Adrenal gland (tissue), 5 donors: ENCODE results near the gene LRRK2.

Experiments
- POLR2A ChIP-seq, 2 donors: fragments of 450-650 bp; IDR thresholded peaks; one replicate each; pipeline ENCODE4 v1.6.1; 2017; ENCODE audit warnings: antibody characterized with exemption in 2 of 2, mild to moderate bottlenecking in 2 of 2, moderate library complexity in 1 of 2
- TF ChIP-seq, protein P1 (sequence below), 6 experiments: fragments of 450-650 bp in 4 of 6; fragments of 200-600 bp in 2 of 6; sonication (generic) in 1 of 6; IDR thresholded peaks; 1 replicate in 5 of 6; 2 replicates in 1 of 6; pipeline versions ENCODE4 v1.5.1 to v1.8.0; 2016 to 2021; ENCODE audit warnings: antibody characterized with exemption in 6 of 6, mild to moderate bottlenecking in 2 of 6, moderate library complexity in 1 of 6
- donor health status: DM: no; HTN: no; CAD: no.

DNA sequence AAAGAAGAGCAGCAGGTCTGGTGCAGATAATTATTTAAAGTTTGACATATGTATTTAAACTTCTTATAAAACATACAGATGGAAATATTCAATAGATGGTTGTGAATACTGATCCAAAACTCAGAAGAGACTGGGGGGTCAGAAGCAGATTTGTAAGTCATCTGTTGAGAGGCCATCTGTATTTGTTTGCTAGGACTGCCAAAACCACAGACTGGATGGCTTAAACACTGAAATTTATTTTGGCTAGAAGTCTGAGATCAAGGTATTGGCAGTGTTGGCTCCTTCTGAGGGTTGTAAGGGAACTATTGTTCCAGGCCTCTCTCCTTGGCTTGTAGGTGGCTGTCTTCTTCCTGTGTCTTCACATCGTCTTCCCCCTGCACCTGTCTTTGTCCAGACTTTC is 153.9 kb downstream of the LRRK2 start:
- TF ChIP-seq, protein P1, sequence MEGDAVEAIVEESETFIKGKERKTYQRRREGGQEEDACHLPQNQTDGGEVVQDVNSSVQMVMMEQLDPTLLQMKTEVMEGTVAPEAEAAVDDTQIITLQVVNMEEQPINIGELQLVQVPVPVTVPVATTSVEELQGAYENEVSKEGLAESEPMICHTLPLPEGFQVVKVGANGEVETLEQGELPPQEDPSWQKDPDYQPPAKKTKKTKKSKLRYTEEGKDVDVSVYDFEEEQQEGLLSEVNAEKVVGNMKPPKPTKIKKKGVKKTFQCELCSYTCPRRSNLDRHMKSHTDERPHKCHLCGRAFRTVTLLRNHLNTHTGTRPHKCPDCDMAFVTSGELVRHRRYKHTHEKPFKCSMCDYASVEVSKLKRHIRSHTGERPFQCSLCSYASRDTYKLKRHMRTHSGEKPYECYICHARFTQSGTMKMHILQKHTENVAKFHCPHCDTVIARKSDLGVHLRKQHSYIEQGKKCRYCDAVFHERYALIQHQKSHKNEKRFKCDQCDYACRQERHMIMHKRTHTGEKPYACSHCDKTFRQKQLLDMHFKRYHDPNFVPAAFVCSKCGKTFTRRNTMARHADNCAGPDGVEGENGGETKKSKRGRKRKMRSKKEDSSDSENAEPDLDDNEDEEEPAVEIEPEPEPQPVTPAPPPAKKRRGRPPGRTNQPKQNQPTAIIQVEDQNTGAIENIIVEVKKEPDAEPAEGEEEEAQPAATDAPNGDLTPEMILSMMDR (IDR thresholded peaks at IDR 0.05): no peak
- no peak for TF ChIP-seq POLR2A (IDR thresholded peaks at IDR 0.05)
